Progenitor cell of endocrine pancreas (in vitro differentiated cells): ENCODE results near the gene RNF138. TPM values are rescaled to one million over a fixed set of nuclear protein-coding genes. Genes with fewer than 3 reads are reported as not detected.

Experiments
- DNase-seq: peaks from one replicate; pipeline ENCODE4 v3.0.0; 2021; ENCODE audit warnings: low spot score; ENCODE audit not compliant: unreplicated experiment
- H3K27ac Mint-ChIP-seq: 2 replicates; pipeline ENCODE4 v1.8.0; 2021; ENCODE audit warnings: mild to moderate bottlenecking, moderate library complexity, mixed read lengths
- H3K27me3 Mint-ChIP-seq: 2 replicates; pipeline ENCODE4 v1.8.0; 2021; ENCODE audit warnings: mixed read lengths
- H3K36me3 Mint-ChIP-seq: 2 replicates; pipeline ENCODE4 v1.8.0; 2022; ENCODE audit warnings: mixed read lengths; ENCODE audit not compliant: insufficient read depth
- H3K4me1 Mint-ChIP-seq: 2 replicates; pipeline ENCODE4 v1.8.0; 2021; ENCODE audit warnings: low read depth, mixed read lengths
- H3K4me3 Mint-ChIP-seq: 2 replicates; pipeline ENCODE4 v1.8.0; 2021; ENCODE audit warnings: low read depth, mild to moderate bottlenecking, moderate library complexity, mixed read lengths
- H3K9me3 Mint-ChIP-seq: 2 replicates; pipeline ENCODE4 v1.8.0; 2021; ENCODE audit warnings: low read depth, mixed read lengths
- CTCF ChIP-seq: fragments of 200-600 bp; sonication (generic); IDR thresholded peaks from one replicate; pipeline ENCODE4 v1.5.0; 2021; ENCODE audit warnings: antibody characterized with exemption, mild to moderate bottlenecking; ENCODE audit not compliant: unreplicated experiment
- total RNA-seq: library from RNA; stranded (reverse); gene quantifications from 2 replicates; pipeline ENCODE4 v1.2.1, GENCODE V29; 2021

Gene RNF138
- total RNA-seq, 1 donor from 2014 or later, result 48.2 TPM

DNA sequence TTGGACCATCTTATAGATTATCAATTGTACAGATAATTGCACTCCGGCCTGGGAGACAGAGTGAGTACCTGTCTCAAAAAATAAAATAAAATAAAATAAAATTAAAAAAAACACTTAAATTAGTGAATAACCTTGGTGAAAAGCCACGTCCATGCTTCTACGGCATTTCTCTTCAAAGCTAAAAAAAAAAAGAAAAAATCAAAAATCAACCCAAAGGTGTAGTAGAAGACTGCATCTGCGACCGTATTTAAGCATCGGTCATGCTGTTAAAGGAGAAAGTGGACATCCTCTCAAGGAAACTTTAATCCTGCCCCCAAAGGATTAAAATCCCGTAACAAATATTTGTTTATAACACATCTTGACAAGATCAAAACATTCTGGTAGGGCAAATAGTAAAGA, 350 bp upstream of the RNF138 start:
- H3K36me3 Mint-ChIP-seq, result peaks cover 8% of the 10 kb centered on the region
- H3K4me3 Mint-ChIP-seq, result peak overlapping the region; percentile 81
- no peak for DNase-seq
- no peaks in the 10 kb centered on the region for H3K27me3 Mint-ChIP-seq
- no peaks in the 10 kb centered on the region for H3K9me3 Mint-ChIP-seq
- TF ChIP-seq CTCF, result no peak
- peaks cover 21% of the 10 kb centered on the region for H3K4me1 Mint-ChIP-seq
- H3K27ac Mint-ChIP-seq, result peak overlapping the region; percentile 98

- Mint-ChIP-seq H3K4me3 (peak overlapping the region; percentile 88), H3K27me3 (no peaks in the 10 kb centered on the region), H3K4me1 (peaks cover 23% of the 10 kb centered on the region), H3K36me3 (peaks cover 10% of the 10 kb centered on the region), H3K27ac (peak overlapping the region; percentile 99), H3K9me3 (no peaks in the 10 kb centered on the region)
- no peak for TF ChIP-seq CTCF
- peak; percentile 99 for DNase-seq
These were observed 888 bp downstream of the RNF138 start for GRCh38 chr18:32092422-32093101.

GRCh38 chr18:32093102-32093511, 1.4 kb downstream of the RNF138 start:
- peak overlapping the region; percentile 88 for H3K4me3 Mint-ChIP-seq
- H3K9me3 Mint-ChIP-seq, result no peaks in the 10 kb centered on the region
- TF ChIP-seq CTCF, result no peak

DNA sequence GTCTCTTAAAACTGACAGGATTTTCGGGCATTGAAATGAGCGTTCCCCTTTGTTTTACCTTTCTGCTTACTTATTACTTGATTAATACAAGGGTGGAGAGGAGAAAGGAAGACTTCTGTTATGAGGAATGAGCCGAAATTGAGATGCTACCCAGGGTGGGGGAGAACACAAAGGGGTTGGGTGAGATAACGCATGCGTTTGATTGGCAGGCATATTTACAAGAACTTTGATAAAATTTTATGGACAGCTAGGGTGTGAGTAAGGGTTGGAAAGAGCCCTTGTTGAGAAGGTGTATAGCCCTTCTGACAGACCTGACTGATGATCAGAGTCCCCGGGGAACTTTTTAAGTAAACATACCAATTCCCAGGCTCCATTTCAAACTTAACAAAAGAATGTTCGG, 1.8 kb downstream of the RNF138 start:
- H3K27ac Mint-ChIP-seq, result peak overlapping the region; percentile 96
- H3K9me3 Mint-ChIP-seq, result no peaks in the 10 kb centered on the region
- H3K4me3 Mint-ChIP-seq, result peak overlapping the region; percentile 88
- H3K4me1 Mint-ChIP-seq, result peaks cover 23% of the 10 kb centered on the region
- DNase-seq, result no peak
- H3K27me3 Mint-ChIP-seq, result no peaks in the 10 kb centered on the region
- no peak for TF ChIP-seq CTCF
- peaks cover 10% of the 10 kb centered on the region for H3K36me3 Mint-ChIP-seq

More at GRCh38 chr18:32093102-32093511, 1.4 kb downstream of the RNF138 start:
- Mint-ChIP-seq H3K36me3 (peaks cover 10% of the 10 kb centered on the region), H3K27me3 (no peaks in the 10 kb centered on the region), H3K27ac (peak overlapping the region; percentile 96), H3K4me1 (peaks cover 23% of the 10 kb centered on the region)
- peak; percentile 39 for DNase-seq

DNA sequence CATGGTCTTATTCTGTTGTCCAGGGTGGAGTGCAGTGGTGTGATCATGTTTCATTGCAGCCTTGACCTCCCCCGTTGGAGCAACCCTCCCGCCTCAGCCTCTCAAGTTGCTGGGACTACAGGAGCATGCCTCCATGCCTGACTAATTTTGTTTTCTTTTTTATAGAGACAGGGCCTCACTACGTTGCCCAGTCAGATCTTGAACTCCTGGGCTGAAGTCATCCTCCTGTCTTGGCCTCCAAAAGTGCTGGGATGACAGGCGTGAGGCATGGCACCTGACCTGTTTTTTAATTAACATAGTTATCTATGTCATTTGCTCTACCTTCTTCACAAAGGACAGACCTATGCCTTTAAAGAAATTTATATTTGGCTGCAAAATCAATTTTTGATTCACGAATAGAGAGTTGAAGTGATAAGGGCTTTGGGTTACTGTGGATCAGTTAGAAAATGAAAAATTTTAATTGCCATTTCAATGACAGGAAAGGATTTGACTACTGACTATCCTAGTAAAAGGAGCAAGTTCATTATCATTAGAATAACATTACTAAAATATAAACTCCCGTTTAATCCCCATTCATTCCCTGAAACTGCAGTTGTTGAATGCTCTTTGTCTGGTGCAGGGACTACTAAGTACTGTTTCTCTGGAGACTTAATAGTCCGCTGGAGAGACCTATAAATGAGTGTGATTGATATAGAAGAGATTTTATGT, 3.7 kb downstream of the RNF138 start:
- DNase-seq, result no peak
- Mint-ChIP-seq H3K9me3 (no peaks in the 10 kb centered on the region), H3K4me1 (peaks cover 26% of the 10 kb centered on the region), H3K27ac (no peak overlapping the region), H3K36me3 (peaks cover 15% of the 10 kb centered on the region), H3K4me3 (no peak overlapping the region), H3K27me3 (no peaks in the 10 kb centered on the region)
- no peak for TF ChIP-seq CTCF
